GM21390 (cell line): ENCODE results near the gene C2orf92.
A peak's percentile ranks its signal among the peaks of the same experiment; 100 is the strongest.
"Not testable (repeated sequence)": the region's sequence is repeated elsewhere in the genome, so short reads cannot be mapped to it uniquely, and the experiment has no call there.

Source experiments
- ATAC-seq: cut with Tn5 transposase; IDR thresholded peaks from one replicate; pipeline ENCODE4 v1.9.1; 2021; ENCODE audit not compliant: unreplicated experiment

Gene C2orf92

GRCh38 chr2:97659256-97660043, 10.1 kb upstream of the C2orf92 start:
- ATAC-seq = no peak

- ATAC-seq = no peak
These were observed 9.3 kb upstream of the C2orf92 start for GRCh38 chr2:97660044-97660774.

- no peak for ATAC-seq
These were observed 8.6 kb upstream of the C2orf92 start for GRCh38 chr2:97660775-97661389.

GRCh38 chr2:97661927-97662326, 7.6 kb upstream of the C2orf92 start:
- no peak for ATAC-seq

- no peak for ATAC-seq
These were observed 7.1 kb upstream of the C2orf92 start for GRCh38 chr2:97662386-97662894.

GRCh38 chr2:97662895-97663625, 6.5 kb upstream of the C2orf92 start:
- peak; percentile 52 for ATAC-seq

- no peak for ATAC-seq
These were observed 5.9 kb upstream of the C2orf92 start for GRCh38 chr2:97663626-97663961.

- peak; percentile 84 for ATAC-seq
These were observed 5.4 kb upstream of the C2orf92 start, which contains the start of gene ACTR1B for GRCh38 chr2:97663962-97664635. Gene ACTR1B, minus strand, starts transcription at chr2:97664044. Its CDS starts 154 bp downstream, at chr2:97663890.

- no peak for ATAC-seq
These were observed 4.9 kb upstream of the C2orf92 start for GRCh38 chr2:97664636-97664970.

- no peak for ATAC-seq
These were observed 958 bp downstream of the C2orf92 start for GRCh38 chr2:97670471-97670870.

- ATAC-seq = no peak
These were observed 2.0 kb downstream of the C2orf92 start for GRCh38 chr2:97671526-97671925.

- not testable (repeated sequence) for ATAC-seq
These were observed 3.2 kb downstream of the C2orf92 start for GRCh38 chr2:97672606-97673140.

- ATAC-seq = no peak
These were observed 3.8 kb downstream of the C2orf92 start for GRCh38 chr2:97673182-97673914.

GRCh38 chr2:97673915-97674283, 4.4 kb downstream of the C2orf92 start:
- ATAC-seq = no peak

- no peak for ATAC-seq
These were observed 6.1 kb downstream of the C2orf92 start for GRCh38 chr2:97675430-97676113.

- ATAC-seq = no peak
These were observed 7.1 kb downstream of the C2orf92 start for GRCh38 chr2:97676620-97677019.

- no peak for ATAC-seq
These were observed 8.0 kb downstream of the C2orf92 start for GRCh38 chr2:97677480-97677879.

- no peak for ATAC-seq
These were observed 8.8 kb downstream of the C2orf92 start for GRCh38 chr2:97678298-97678697.

- not testable (repeated sequence) for ATAC-seq
These were observed 17.7 kb downstream of the C2orf92 start for GRCh38 chr2:97687235-97687634.
